ENCODE results near the gene OR51M1. TPM values are rescaled to one million over a fixed set of nuclear protein-coding genes. Genes with fewer than 3 reads are reported as not detected.

OR51M1 gene
- total RNA-seq: not detected in 2 replicates

GRCh38 chr11:5383576-5383975 is at the start of gene OR51M1:
Gene OR51M1, plus strand, starts transcription at chr11:5383812. Its CDS starts 5,587 bp downstream, at chr11:5389399.

GRCh38 chr11:5343474-5344335 is 39.9 kb upstream of the OR51M1 start, which contains the start of gene OR51B5:
Gene OR51B5, minus strand, starts transcription at chr11:5343524. Its CDS starts 0 bp downstream, at chr11:5343524.

GRCh38 chr11:5351208-5351607 is 32.4 kb upstream of the OR51M1 start, which contains the start of gene OR51B6:
Gene OR51B6, plus strand, starts transcription at chr11:5351508. Its CDS starts 0 bp downstream, at chr11:5351508.

GRCh38 chr11:5421811-5422210 is 38.2 kb downstream of the OR51M1 start, which contains the start of gene OR51Q1:
Gene OR51Q1, plus strand, starts transcription at chr11:5422111. Its CDS starts 90 bp downstream, at chr11:5422201.

GRCh38 chr11:5441414-5441813 is 57.8 kb downstream of the OR51M1 start, which contains the start of gene OR51I1:
Gene OR51I1, minus strand, starts transcription at chr11:5441514. Its CDS starts 0 bp downstream, at chr11:5441514.

Small RNA genes lying within 50 kb of the gene (small RNA-seq; reads per million reads assigned to genes)
- gene AC104389.3 (ENCODE audit: low replicate concordance): not detected

Other genes starting within 250 kb of the OR51M1 start
- not detected in 2 replicates for gene OR52A5, start 245.5 kb upstream of the OR51M1 start, total RNA-seq
- gene OR52A1, start 229.1 kb upstream of the OR51M1 start, total RNA-seq: not detected in 2 replicates
- not detected in 2 replicates for gene OR51V1, start 183.1 kb upstream of the OR51M1 start, total RNA-seq
- gene HBB, start 156.7 kb upstream of the OR51M1 start, total RNA-seq: not detected in 2 replicates
- not detected in 2 replicates for gene HBD, start 149.3 kb upstream of the OR51M1 start, total RNA-seq
- not detected in 2 replicates for gene HBG1, start 134.0 kb upstream of the OR51M1 start, total RNA-seq
- not detected in 2 replicates for gene HBG2, start 129.0 kb upstream of the OR51M1 start, total RNA-seq
- gene HBE1, start 113.9 kb upstream of the OR51M1 start, total RNA-seq: not detected in 2 replicates
- gene OR51B4, start 81.9 kb upstream of the OR51M1 start, total RNA-seq: not detected in 2 replicates
- gene OR51B2, start 59.5 kb upstream of the OR51M1 start, total RNA-seq: not detected in 2 replicates
- 0.57 TPM in 1 of 2 replicates, not detected in the other for gene OR51B5, start 40.3 kb upstream of the OR51M1 start, total RNA-seq
- not detected in 2 replicates for gene OR51B6, start 32.3 kb upstream of the OR51M1 start, total RNA-seq
- gene OR51Q1, start 38.3 kb downstream of the OR51M1 start, total RNA-seq: not detected in 2 replicates
- not detected in 2 replicates for gene OR51I1, start 57.7 kb downstream of the OR51M1 start, total RNA-seq
- not detected in 2 replicates for gene OR51I2, start 65.5 kb downstream of the OR51M1 start, total RNA-seq
- not detected in 2 replicates for gene OR52D1, start 104.9 kb downstream of the OR51M1 start, total RNA-seq
- gene UBQLN3, start 126.1 kb downstream of the OR51M1 start, total RNA-seq: under 0.01 TPM in 1 of 2 replicates, not detected in the other
- 0.14 and 0.44 TPM in 2 replicates for gene UBQLNL, start 132.9 kb downstream of the OR51M1 start, total RNA-seq
- 0.22 and 1.0 TPM in 2 replicates for gene OR52H1, start 164.7 kb downstream of the OR51M1 start, total RNA-seq
- not detected in 2 replicates for gene OR52B6, start 197.1 kb downstream of the OR51M1 start, total RNA-seq
- 3.7 and 14.0 TPM in 2 replicates for gene TRIM6, start 212.8 kb downstream of the OR51M1 start, total RNA-seq
- gene TRIM34, start 241.2 kb downstream of the OR51M1 start, total RNA-seq: 4.4 and 9.6 TPM in 2 replicates